HEK293 (cell line): ENCODE measurements around the gene LHFPL6.

ENCODE experiments used
- CTCF ChIA-PET: fragments of 350-600 bp; formaldehyde crosslinking; extraction: SDS; loops from one replicate; lab custom pipeline; 2021; ENCODE audit warnings: antibody characterized with exemption; lab: Yijun Ruan, JAX
- POLR2A ChIA-PET: fragments of 300-600 bp; formaldehyde crosslinking; extraction: SDS; loops from one replicate; lab custom pipeline; 2020; ENCODE audit warnings: antibody characterized with exemption, inconsistent platforms; lab: Yijun Ruan, JAX
- H3K27ac ChIP-seq: fragments of 200-500 bp; sonication (Bioruptor generic); 2 replicates; pipeline ENCODE4 v1.5.1; 2014; ENCODE audit warnings: low read depth, low read length, control low read depth, inconsistent platforms; ENCODE audit errors: extremely low read depth
- H3K36me3 ChIP-seq, 2 experiments: fragments of 200-500 bp in 1 of 2; sonication (Bioruptor generic) in 1 of 2; 1 replicate in 1 of 2; 2 replicates in 1 of 2; pipeline ENCODE4 v1.5.1; 2014 to 2017; ENCODE audit warnings: inconsistent platforms in 2 of 2, low read length in 2 of 2; ENCODE audit not compliant: control insufficient read depth in 2 of 2, insufficient read depth in 1 of 2
- H3K4me1 ChIP-seq: fragments of 200-500 bp; sonication (Bioruptor generic); 2 replicates; pipeline ENCODE4 v1.5.1; 2014; ENCODE audit warnings: mild to moderate bottlenecking, low read length, inconsistent platforms; ENCODE audit not compliant: control insufficient read depth, insufficient read depth
- H3K4me3 ChIP-seq: 2 replicates; pipeline ENCODE4 v1.5.1; 2011; ENCODE audit warnings: low read depth, mild to moderate bottlenecking, control low read depth, low read length, moderate library complexity
- H3K9me3 ChIP-seq: fragments of 200-500 bp; sonication (Bioruptor generic); 2 replicates; pipeline ENCODE4 v1.5.1; 2014; ENCODE audit warnings: low read depth, low read length, inconsistent platforms; ENCODE audit not compliant: control insufficient read depth, insufficient read depth
- AEBP2 ChIP-seq: fragments of 450-650 bp; formaldehyde crosslinking; IDR thresholded peaks from 2 replicates; pipeline ENCODE4 v1.5.1; 2016; ENCODE audit warnings: missing biosample characterization, missing genetic modification characterization, borderline replicate concordance
- GFI1B ChIP-seq: fragments of 450-650 bp; formaldehyde crosslinking; IDR thresholded peaks from 2 replicates; pipeline ENCODE4 v1.5.1; 2016; ENCODE audit warnings: missing biosample characterization, missing genetic modification characterization
- HOXC10 ChIP-seq: sonication (generic); formaldehyde crosslinking; IDR thresholded peaks from 2 replicates; pipeline ENCODE4 v1.8.1; 2023; ENCODE audit warnings: mild to moderate bottlenecking, missing genetic modification reagents
- TSHZ1 ChIP-seq: fragments of 450-650 bp; formaldehyde crosslinking; IDR thresholded peaks from 2 replicates; pipeline ENCODE4 v1.5.1; 2016; ENCODE audit warnings: missing biosample characterization, missing genetic modification characterization, borderline replicate concordance
- ZNF10 ChIP-seq: fragments of 450-650 bp; formaldehyde crosslinking; IDR thresholded peaks from 2 replicates; pipeline ENCODE4 v1.5.1; 2017; ENCODE audit warnings: missing biosample characterization, missing genetic modification characterization
- ZNF133 ChIP-seq: fragments of 450-650 bp; formaldehyde crosslinking; IDR thresholded peaks from 2 replicates; pipeline ENCODE4 v1.5.1; 2016; ENCODE audit warnings: missing biosample characterization, missing genetic modification characterization
- ZNF148 ChIP-seq: fragments of 450-650 bp; formaldehyde crosslinking; IDR thresholded peaks from 2 replicates; pipeline ENCODE4 v1.5.0; 2017; ENCODE audit warnings: missing biosample characterization, missing genetic modification characterization, borderline replicate concordance
- ZNF2 ChIP-seq: fragments of 450-650 bp; formaldehyde crosslinking; IDR thresholded peaks from 2 replicates; pipeline ENCODE4 v1.5.1; 2016; ENCODE audit warnings: missing biosample characterization, missing genetic modification characterization
- ZNF292 ChIP-seq: fragments of 450-650 bp; formaldehyde crosslinking; IDR thresholded peaks from 2 replicates; pipeline ENCODE4 v1.5.1; 2016; ENCODE audit warnings: low read depth, missing biosample characterization, missing genetic modification characterization, borderline replicate concordance
- ZNF354C ChIP-seq: fragments of 450-650 bp; formaldehyde crosslinking; IDR thresholded peaks from 2 replicates; pipeline ENCODE4 v1.5.1; 2016; ENCODE audit warnings: missing biosample characterization, missing genetic modification characterization, low read depth, borderline replicate concordance
- ZNF391 ChIP-seq: fragments of 450-650 bp; formaldehyde crosslinking; IDR thresholded peaks from 2 replicates; pipeline ENCODE4 v1.5.1; 2016; ENCODE audit warnings: low read depth, missing biosample characterization, missing genetic modification characterization, borderline replicate concordance
- ZNF404 ChIP-seq: fragments of 450-650 bp; formaldehyde crosslinking; IDR thresholded peaks from 2 replicates; pipeline ENCODE4 v1.5.1; 2017; ENCODE audit warnings: missing biosample characterization, missing genetic modification characterization
- ZNF501 ChIP-seq: fragments of 450-650 bp; formaldehyde crosslinking; IDR thresholded peaks from 2 replicates; pipeline ENCODE4 v1.5.1; 2016; ENCODE audit warnings: missing biosample characterization, missing genetic modification characterization
- ZNF555 ChIP-seq: fragments of 450-650 bp; formaldehyde crosslinking; conservative IDR thresholded peaks from 2 replicates; pipeline ENCODE4 v1.5.1; 2017; ENCODE audit warnings: missing biosample characterization, mild to moderate bottlenecking, missing genetic modification characterization, inconsistent platforms
- ZNF585B ChIP-seq: fragments of 450-650 bp; formaldehyde crosslinking; IDR thresholded peaks from 2 replicates; pipeline ENCODE4 v1.5.1; 2016; ENCODE audit warnings: missing biosample characterization, missing genetic modification characterization
- ZNF621 ChIP-seq: fragments of 450-650 bp; formaldehyde crosslinking; IDR thresholded peaks from 2 replicates; pipeline ENCODE4 v1.5.1; 2017; ENCODE audit warnings: missing biosample characterization, missing genetic modification characterization
- ZNF658 ChIP-seq: fragments of 450-650 bp; formaldehyde crosslinking; IDR thresholded peaks from 2 replicates; pipeline ENCODE4; 2016; ENCODE audit warnings: missing biosample characterization, missing genetic modification characterization
- ZNF660 ChIP-seq: fragments of 450-650 bp; IDR thresholded peaks from 2 replicates; pipeline ENCODE4 v1.5.1; 2018; ENCODE audit warnings: missing biosample characterization, mild to moderate bottlenecking, missing genetic modification characterization
- ZNF692 ChIP-seq: fragments of 450-650 bp; formaldehyde crosslinking; IDR thresholded peaks from 2 replicates; pipeline ENCODE4 v1.5.1; 2016; ENCODE audit warnings: missing biosample characterization, missing genetic modification characterization
- ZNF792 ChIP-seq: fragments of 450-650 bp; formaldehyde crosslinking; IDR thresholded peaks from 2 replicates; pipeline ENCODE4 v1.5.1; 2016; ENCODE audit warnings: missing biosample characterization, missing genetic modification characterization
- TF ChIP-seq, protein P1 (sequence below): fragments of 450-650 bp; formaldehyde crosslinking; IDR thresholded peaks from 2 replicates; pipeline ENCODE4 v1.5.1; 2016; ENCODE audit warnings: missing biosample characterization, missing genetic modification characterization

LHFPL6 gene

GRCh38 chr13:39310961-39311360, 292.0 kb downstream of the LHFPL6 start:
- TF ChIP-seq ZNF585B (tag by site-specific recombination) = no peak
- no peak for TF ChIP-seq ZNF660 (tag by site-specific recombination)
- TF ChIP-seq, protein P1, sequence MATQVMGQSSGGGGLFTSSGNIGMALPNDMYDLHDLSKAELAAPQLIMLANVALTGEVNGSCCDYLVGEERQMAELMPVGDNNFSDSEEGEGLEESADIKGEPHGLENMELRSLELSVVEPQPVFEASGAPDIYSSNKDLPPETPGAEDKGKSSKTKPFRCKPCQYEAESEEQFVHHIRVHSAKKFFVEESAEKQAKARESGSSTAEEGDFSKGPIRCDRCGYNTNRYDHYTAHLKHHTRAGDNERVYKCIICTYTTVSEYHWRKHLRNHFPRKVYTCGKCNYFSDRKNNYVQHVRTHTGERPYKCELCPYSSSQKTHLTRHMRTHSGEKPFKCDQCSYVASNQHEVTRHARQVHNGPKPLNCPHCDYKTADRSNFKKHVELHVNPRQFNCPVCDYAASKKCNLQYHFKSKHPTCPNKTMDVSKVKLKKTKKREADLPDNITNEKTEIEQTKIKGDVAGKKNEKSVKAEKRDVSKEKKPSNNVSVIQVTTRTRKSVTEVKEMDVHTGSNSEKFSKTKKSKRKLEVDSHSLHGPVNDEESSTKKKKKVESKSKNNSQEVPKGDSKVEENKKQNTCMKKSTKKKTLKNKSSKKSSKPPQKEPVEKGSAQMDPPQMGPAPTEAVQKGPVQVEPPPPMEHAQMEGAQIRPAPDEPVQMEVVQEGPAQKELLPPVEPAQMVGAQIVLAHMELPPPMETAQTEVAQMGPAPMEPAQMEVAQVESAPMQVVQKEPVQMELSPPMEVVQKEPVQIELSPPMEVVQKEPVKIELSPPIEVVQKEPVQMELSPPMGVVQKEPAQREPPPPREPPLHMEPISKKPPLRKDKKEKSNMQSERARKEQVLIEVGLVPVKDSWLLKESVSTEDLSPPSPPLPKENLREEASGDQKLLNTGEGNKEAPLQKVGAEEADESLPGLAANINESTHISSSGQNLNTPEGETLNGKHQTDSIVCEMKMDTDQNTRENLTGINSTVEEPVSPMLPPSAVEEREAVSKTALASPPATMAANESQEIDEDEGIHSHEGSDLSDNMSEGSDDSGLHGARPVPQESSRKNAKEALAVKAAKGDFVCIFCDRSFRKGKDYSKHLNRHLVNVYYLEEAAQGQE (tag by site-specific recombination) = no peak
- no peak for TF ChIP-seq ZNF555 (tag by site-specific recombination)
- no peak for TF ChIP-seq ZNF391 (tag by site-specific recombination)
- no peak for TF ChIP-seq GFI1B
- no peak for TF ChIP-seq ZNF292 (tag by site-specific recombination)
- TF ChIP-seq ZNF658 = no peak
- TF ChIP-seq ZNF354C = no peak
- TF ChIP-seq ZNF148 = no peak
- no peak for TF ChIP-seq ZNF10
- TF ChIP-seq ZNF621 (tag by site-specific recombination) = no peak
- TF ChIP-seq HOXC10 (CRISPR knock-in tag) = no peak
- no peak for TF ChIP-seq ZNF404
- TF ChIP-seq ZNF501 (tag by site-specific recombination) = no peak
- ChIA-PET CTCF (no interaction called here), POLR2A (no interaction called here)
- no peaks in the 10 kb centered on the region for H3K36me3 ChIP-seq
- H3K9me3 ChIP-seq = no peaks in the 10 kb centered on the region
- no peaks in the 10 kb centered on the region for H3K4me1 ChIP-seq
- no peak overlapping the region for H3K27ac ChIP-seq
- no peak overlapping the region for H3K4me3 ChIP-seq

GRCh38 chr13:39306639-39307589, 296.1 kb downstream of the LHFPL6 start:
- POLR2A ChIA-PET = no interaction called here
- Histone ChIP-seq H3K4me1 (no peaks in the 10 kb centered on the region), H3K36me3 (no peaks in the 10 kb centered on the region), H3K27ac (no peak overlapping the region), H3K9me3 (no peaks in the 10 kb centered on the region), H3K4me3 (no peak overlapping the region)
- CTCF ChIA-PET = no interaction called here
- TF ChIP-seq ZNF133 (tag by site-specific recombination) (no peak), TSHZ1 (tag by site-specific recombination) (no peak), ZNF692 (no peak), ZNF2 (tag by site-specific recombination) (no peak), ZNF354C (no peak), ZNF792 (tag by site-specific recombination) (no peak), AEBP2 (tag by site-specific recombination) (no peak)
